ENCODE data around the gene RFNG.

RFNG gene

GRCh38 chr17:82056729-82057621, 5.4 kb upstream of the RFNG start:
- DNase-seq = no peak

GRCh38 chr17:82055965-82056728, 4.5 kb upstream of the RFNG start:
- DNase-seq = no peak

GRCh38 chr17:82055023-82055964, 3.7 kb upstream of the RFNG start:
- DNase-seq = no peak

GRCh38 chr17:82054351-82055022, 2.9 kb upstream of the RFNG start:
- no peak for DNase-seq

GRCh38 chr17:82053556-82054263, 2.1 kb upstream of the RFNG start:
- DNase-seq = no peak

GRCh38 chr17:82053130-82053529, 1.5 kb upstream of the RFNG start:
- no peak for DNase-seq

- DNase-seq = no peak
These were observed 1.0 kb upstream of the RFNG start for GRCh38 chr17:82052638-82053059.

- DNase-seq = no peak
These were observed 610 bp downstream of the RFNG start for GRCh38 chr17:82050761-82051641.

GRCh38 chr17:82050152-82050760, 1.4 kb downstream of the RFNG start:
- DNase-seq = no peak

GRCh38 chr17:82049521-82049971, 2.1 kb downstream of the RFNG start:
- DNase-seq = no peak

GRCh38 chr17:82049106-82049505, 2.5 kb downstream of the RFNG start:
- no peak for DNase-seq

GRCh38 chr17:82048571-82048971, 3.0 kb downstream of the RFNG start:
- no peak for DNase-seq

- DNase-seq = no peak
These were observed 3.6 kb downstream of the RFNG start for GRCh38 chr17:82047914-82048570.

- no peak for DNase-seq
These were observed 4.2 kb downstream of the RFNG start for GRCh38 chr17:82047379-82047778.

- no peak for DNase-seq
These were observed 4.7 kb downstream of the RFNG start for GRCh38 chr17:82046903-82047302.

- no peak for DNase-seq
These were observed 5.6 kb downstream of the RFNG start for GRCh38 chr17:82045936-82046484.

GRCh38 chr17:82043507-82043906, 8.1 kb downstream of the RFNG start:
- DNase-seq = no peak

- no peak for DNase-seq
These were observed 9.0 kb downstream of the RFNG start for GRCh38 chr17:82042649-82043048.

All from eye (tissue), 1 donor.